Hematopoietic multipotent progenitor cell treated with erythropoietin and hydrocortisone succinate and interleukin-3 and kit ligand, for 8 days (in vitro differentiated cells): ENCODE data around the gene NOL4L.
A peak's percentile ranks its signal among the peaks of the same experiment; 100 is the strongest.

Source experiments
- DNase-seq: peaks from one replicate; pipeline ENCODE4 v3.0.0-alpha.2; 2015

The NOL4L gene

GRCh38 chr20:32574296-32575226 lies 10.6 kb downstream of the NOL4L start:
- DNase-seq: peak; percentile 79

DNA sequence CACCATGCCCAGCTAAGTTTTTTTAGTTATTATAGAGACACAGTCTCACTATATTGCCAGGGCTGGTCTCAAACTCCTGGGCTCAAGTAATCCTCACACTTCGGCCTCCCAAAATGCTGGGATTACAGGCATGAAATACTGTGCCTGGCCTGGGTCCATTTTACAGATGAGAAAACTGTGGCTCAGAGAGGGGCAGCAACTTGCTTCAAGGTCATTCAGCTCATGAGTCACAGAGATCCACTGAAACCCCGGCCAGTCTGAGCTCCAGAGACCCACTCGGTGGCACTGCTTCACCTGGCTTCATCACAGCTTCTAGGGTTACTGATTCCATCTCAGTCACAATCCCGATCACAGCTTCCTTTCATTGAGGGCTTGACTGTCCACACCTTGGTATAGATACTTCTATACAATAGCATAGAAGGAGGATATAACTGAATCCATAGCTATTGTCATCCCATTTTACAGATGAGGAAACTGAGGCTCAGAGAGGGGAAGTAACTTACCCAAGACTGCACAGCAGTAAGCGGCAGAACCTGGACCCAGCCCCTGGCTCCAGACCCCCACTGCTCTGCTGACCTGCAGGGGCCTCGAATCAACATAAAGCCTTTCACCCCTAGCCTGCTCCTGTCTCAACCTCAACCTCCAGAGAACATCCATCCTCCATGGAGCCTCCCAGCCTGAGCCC lies 11.8 kb downstream of the NOL4L start:
- no peak for DNase-seq

DNA sequence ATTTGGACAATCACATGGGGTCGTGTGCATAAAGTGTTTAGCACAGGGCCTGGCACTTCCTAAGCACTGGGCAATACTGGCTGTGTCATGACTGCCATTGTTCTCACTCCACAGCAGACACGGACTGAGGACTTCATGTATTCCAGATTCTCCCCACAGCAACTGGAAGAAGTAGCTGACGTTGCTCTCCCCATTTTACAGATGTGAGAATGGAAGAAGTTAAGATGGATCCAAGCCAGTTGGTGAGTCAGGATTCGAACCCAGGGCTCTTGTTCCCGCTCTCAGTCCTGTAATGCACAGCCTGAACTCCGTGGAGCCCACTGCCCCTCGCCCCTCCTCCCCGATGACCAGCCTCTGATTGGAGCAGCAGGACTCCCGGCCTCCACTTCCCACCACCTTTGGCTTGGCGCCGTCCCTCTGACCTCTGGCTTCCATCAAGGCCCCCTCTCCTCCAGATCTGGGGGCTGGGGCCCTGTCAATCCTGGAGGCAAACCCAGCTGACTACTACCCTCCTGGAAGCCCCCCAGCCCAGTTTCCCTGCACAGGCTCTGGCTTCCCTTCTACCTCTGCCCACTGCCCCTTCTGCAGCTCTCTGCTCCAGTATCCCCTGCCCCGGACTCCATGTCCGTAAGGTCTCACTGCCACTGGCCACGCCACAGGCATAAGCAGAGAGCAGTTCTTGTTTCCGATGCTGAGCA lies 12.7 kb downstream of the NOL4L start:
- DNase-seq: no peak

- no peak for DNase-seq
These were observed 13.6 kb downstream of the NOL4L start for GRCh38 chr20:32571566-32571965.

DNA sequence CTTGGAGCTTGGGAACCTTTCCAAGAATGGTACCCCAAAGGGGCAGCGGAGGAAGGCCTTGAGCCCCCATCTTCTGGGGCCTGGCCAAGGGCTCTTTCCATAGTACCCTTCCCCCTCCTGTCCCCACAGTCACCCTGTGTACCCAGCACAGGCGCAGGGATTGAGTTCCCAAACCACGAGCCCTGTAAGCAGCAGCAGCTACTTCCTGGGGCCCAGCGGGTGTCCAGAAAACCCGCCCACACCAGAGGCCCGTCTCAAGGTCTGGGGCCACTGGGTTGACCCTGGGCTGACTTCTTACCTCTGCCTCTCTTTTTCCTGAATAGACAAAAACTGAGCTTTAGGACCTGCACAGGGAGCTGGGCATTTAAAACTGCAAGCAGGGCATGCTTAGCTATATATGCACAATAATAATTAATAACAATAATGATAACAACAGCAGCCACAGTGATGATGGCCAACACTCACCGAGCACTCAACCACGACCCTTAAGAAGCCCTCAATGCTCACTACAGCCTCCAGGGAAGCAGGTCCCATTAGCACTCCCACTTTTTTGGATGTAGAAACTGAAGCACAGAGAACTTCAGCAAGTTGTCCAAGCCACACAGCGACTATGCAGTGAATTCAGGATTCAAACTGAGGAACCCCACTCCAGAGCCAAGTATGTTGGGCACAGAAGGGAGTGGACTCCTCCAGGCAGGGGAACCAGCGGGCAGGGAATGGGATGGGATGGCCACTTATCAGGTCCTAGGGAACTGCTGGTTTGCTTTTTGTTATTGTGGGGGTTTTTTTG lies 14.5 kb downstream of the NOL4L start:
- no peak for DNase-seq

GRCh38 chr20:32569380-32570305 lies 15.5 kb downstream of the NOL4L start:
- DNase-seq: no peak

DNA sequence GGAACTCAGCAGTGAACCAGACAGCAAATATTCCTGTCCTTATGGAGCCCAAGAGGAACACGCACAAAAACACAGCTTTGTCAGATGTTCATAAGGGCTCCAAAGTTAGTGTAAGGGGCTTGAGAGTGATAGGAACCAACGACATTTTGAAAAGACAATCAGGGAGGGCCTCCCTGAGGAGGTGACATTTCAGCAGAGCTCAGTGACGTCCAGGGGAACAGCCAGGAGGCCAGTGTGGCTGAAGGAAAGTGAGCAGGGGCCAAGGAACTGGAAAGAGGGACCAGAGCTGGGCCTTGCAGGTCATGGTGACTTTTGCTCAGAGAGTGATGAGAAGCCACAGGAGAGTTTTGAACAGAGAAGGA lies 16.1 kb downstream of the NOL4L start:
- no peak for DNase-seq

DNA sequence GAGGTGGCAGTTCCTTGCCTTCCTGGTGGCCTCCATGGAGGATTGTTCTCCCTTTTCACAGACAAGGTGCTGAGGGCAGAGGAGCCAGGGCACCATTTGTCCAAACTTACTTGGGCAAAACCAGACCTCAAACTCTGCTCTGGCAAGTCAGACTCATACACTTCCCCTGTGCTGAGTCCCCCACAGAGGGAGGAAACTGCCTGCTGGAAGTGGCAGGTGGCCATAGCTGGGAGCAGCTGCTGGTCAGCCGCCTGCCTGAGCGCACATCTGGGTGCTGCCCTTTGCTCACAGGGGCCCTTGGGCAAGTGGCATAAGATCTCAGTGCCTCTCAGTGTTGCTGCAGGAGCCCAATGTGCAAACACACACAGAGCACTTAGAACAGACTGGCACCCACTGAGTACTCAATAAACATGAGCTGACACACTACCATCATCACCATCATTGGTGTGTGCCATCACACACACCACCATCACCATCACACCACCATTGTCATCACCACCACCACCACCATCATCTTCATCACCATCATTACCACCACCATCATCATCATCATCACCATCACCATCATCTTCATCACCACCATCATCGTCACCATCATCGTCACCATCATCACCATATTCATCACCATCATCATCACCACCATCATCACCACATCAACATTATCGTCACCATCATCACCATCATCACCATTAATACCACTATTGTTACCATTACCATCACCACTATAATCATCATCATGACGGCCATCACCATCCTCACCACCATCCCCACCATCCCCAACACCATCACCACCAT lies 17.6 kb downstream of the NOL4L start:
- no peak for DNase-seq

DNA sequence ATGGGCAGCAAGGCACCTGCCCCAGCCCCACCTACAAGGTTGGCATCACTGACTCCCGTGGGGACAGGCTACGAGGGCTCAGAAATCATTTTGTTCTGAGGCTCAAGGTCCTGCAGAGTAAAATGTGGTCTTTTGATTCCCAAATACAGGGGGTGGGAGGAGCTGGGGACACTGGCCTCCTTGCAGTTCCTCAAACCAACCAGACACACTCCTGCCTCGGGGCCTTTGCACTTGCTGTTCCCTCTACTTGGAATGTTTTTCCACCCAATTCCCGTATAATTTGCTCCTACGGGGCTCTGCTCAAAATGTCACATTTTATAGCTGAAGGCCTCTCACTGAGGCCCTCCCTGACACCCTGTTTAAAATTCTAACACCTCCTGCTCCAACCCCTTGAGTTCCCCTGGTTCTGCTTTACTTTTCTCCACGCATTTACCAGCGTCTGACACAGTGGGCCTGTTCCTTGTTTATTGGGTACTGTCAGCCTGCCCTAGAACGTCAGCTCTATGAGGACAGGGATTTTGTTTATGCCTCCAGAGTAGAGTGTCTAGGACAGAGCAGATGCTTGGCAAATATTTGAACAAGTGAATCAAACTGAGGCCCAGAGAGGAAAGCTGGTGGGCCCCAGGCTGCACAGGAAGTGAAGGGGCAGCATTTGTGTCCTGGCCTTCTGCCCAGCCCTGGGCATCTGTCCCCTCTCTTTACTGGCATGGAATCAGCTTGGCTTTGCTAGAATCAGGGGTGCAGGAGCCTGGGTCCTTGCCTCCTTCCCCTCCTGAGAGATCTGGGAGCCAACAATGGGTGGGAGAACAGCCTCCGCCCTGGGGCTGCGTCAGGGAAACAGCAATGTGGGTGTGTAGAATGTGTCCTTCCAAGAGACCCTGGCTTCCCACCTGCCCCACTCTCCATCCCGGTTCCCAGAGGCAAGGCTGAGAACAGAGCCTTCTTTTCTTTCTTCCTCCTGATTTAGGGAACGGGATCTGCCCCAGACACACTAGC lies 18.5 kb downstream of the NOL4L start:
- DNase-seq: no peak

DNA sequence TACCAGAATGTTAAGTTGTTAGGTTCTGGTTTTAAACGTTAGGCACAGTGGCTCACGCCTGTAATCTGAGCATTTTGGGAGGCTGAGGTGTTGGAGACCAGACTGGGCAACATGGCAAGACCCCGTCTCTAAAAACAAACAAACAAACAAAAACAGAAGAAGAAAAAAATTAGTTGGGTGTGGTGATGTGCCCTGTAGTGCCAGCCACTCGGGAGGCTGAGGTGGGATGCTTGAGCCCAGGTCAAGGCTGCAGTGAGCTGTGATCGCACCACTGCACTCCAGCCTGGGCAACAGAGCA lies 19.4 kb downstream of the NOL4L start:
- DNase-seq: no peak

- DNase-seq: no peak
These were observed 20.0 kb downstream of the NOL4L start for GRCh38 chr20:32564921-32565734.

DNA sequence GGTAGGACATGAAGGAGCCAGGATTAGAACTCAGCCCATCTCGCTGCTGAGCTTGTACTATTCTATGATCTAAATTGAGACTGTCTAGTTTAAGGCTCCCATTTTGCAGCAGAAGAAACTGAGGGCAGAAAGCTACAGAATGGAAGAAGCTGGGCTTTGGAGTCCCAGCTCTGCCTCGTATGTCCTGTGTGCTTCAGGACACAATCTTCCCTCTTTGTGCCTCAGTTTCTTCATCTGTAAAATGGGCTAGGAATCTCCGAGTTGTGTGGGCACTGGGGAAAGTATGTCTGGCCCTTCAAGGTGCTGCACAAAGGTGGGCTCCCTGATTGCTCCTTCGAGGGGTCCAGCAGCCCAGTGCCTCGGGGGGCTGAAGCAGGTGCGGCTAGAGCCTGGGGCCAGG lies 20.7 kb downstream of the NOL4L start:
- DNase-seq: no peak

DNA sequence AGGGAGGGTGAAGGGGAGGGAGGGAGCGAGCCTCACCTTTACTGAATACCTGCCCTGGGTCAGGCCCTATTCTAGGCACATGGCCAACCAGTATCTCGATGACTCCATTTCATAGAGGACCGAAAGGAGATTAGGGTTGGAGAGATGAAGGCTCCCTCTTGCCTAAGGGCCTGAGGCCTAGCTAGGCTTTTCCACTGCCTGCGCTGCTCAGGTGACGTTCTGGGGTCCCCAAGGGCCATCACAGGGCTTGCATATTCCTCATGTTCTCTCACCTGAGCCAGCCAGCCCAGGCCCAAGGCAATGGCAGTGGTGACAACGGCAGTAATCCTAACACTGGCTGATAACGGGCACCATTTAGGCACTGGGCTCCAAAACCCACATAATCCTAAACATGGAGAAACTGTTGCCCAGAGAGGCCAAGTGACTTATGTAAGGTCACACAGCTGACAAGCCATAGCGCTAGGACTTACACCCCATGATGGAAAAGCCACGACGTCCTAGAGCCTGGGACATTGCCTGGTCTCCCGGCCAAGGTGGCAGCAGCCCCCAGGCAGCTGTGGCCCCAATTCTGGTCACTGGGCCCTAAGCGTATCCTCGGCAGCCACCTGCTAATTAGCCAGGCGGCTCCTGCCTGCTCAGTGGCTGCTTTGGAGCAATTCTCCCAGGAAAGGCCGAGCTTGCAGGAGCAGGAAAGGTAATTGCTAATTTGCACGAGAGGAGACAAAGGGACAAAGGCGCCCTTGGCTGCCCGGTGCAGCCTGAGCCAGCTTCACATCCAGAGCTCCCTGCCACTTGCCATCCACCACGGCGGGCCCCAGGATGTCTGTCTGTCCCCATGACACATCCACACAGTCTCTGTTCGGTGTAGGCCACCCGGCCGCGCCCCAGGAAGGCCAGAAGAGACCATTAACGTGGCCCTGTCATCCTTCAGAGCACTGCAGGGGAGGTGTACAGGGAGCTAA lies 21.5 kb downstream of the NOL4L start:
- DNase-seq: no peak

GRCh38 chr20:32562495-32562911 lies 22.6 kb downstream of the NOL4L start:
- DNase-seq: no peak

DNA sequence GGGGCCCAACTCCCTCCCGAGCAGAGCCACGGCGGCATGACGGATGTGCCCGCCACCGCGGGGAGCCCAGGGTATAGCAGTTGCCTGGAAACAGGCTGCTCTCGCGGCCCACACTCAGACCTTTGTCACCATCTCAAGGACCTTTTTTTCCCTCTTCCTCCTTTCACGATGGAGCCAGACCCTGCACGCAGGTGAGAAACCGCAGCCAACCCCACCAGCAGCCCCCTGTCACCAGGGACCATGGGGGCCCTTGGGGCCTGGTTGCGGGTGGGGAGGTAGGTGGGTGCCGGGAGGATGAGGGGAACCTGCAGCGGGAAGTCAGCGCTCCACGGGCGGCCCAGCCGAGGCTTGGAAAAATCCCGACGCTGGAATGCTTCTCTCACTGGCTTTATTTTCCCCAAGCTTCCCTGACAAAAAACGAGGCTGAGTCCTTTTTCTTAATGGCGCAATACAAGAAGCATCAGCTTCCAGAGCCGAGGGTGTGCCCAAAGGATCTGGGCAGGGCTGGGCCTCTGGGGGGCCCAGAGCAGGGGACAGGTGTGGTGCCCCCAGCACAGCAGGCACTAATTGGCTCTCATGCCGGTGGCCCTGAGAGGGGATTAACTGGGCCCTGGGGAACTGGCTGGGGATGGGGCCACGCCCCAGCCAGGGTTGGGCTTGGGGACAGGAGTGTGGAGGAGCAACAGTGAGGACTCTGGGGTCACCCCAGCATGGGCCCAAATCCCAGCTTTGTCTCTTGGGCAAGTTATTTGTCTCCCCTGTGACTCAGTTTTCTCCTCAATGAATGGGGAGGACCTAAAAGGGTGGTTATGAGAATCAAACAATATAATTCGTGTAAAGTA lies 23.9 kb downstream of the NOL4L start:
- no peak for DNase-seq

- DNase-seq: no peak
These were observed 24.6 kb downstream of the NOL4L start for GRCh38 chr20:32560482-32560988.
